Kidney tubule cell (primary cell): ENCODE measurements around the gene OR5D18.
"Not testable (repeated sequence)": the region's sequence is repeated elsewhere in the genome, so short reads cannot be mapped to it uniquely, and the experiment has no call there.

Source experiments
- DNase-seq: peaks from one replicate; pipeline ENCODE4 v3.0.0-alpha.2; 2018; ENCODE audit warnings: low spot score

The OR5D18 gene

DNA sequence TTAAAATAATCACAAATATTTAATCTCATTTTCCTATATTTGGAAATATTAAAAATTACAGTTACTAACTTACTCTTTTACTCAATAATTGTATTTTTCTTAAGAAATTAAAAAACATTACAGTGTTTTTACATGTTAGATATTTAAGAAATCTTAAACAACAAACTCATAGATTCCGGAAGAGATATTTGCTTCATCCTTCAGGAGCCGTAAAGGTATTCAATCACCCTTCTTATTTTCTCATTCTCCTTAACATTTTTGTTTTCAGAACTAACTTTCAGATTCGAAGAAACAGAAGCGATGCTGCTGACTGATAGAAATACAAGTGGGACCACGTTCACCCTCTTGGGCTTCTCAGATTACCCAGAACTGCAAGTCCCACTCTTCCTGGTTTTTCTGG, at the start of gene OR5D18:
TSS of gene OR5D18 (plus strand) at position 301 of the 400 bp plus-strand sequence. CDS start at position 301, 0 bp downstream.
- no peak for DNase-seq

- DNase-seq: no peak
Measured at GRCh38 chr11:55773138-55773537, 46.3 kb upstream of the OR5D18 start, which contains the start of gene OR5D13. TSS of gene OR5D13 (plus strand) at chr11:55773438. CDS start at chr11:55773438, 0 bp downstream.

DNA sequence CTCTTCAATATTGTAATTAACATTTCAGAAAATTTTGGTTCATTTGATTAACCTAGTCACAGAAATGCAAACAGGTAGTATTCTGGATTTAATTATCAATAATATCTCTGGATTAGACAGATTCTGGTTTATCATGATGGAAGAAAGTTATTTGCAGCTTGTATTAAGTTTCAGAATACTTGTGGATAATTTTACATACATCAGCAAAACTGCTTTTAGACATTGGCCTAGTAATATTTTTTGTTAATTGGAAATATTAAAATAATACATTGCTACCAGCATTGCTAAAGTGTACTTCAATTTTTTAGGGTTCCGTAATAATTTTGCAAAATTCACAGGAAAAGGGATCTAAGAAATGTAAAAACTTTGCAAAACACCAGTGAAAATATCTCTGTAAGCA, 27.8 kb upstream of the OR5D18 start:
- no peak for DNase-seq

- no peak for DNase-seq
Measured at GRCh38 chr11:55793321-55793720, 26.1 kb upstream of the OR5D18 start.

GRCh38 chr11:55795256-55795655, 24.2 kb upstream of the OR5D18 start, which contains the start of gene OR5D14:
TSS of gene OR5D14 (plus strand) at chr11:55795556. CDS start at chr11:55795556, 0 bp downstream.
- no peak for DNase-seq

DNA sequence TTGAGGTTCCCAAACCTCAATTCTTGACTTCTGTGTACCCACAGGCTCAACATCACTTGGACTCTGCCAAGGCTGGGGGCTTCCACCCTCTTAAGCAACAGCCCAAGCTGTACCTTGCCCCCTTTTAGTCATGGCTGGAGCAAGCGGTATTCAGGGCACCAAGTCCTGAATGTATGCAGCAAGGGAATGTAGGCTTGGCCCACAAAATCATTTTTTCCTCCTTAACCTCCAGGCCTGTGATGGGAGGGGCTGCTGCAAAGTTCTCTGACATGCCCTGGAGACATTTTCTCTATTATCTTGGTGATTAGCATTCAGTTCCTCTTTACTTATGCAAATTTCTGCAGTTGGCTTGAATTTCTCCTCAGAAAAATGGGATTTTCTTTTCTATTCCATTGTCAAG, 13.2 kb upstream of the OR5D18 start:
- DNase-seq: no peak

DNA sequence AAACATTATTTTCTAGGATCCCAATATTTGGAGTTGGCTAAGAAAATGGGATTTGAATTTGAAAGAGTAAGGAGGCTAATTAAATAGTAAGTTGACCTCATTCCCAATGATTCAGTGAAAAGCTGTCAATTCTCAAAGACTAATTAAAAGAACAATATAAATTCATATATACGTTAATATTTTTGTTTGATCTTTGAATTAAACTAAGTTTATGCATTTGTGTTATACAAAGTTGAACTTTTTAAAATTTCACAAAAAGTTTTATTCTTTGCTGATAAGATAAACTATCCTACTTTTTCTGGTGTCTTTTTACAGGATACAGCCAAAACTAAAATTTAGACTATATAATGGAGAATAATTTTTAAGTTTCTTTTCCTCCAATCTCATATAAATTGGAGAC, 8.4 kb upstream of the OR5D18 start, which contains the start of gene OR5L1:
TSS of gene OR5L1 (plus strand) at position 301 of the 400 bp plus-strand sequence. CDS start 100 bp downstream, outside the sequence.
- no peak for DNase-seq

- no peak for DNase-seq
Measured at GRCh38 chr11:55826919-55827318, 7.5 kb downstream of the OR5D18 start, which contains the start of gene OR5L2. TSS of gene OR5L2 (plus strand) at chr11:55827219. CDS start at chr11:55827219, 0 bp downstream.

- DNase-seq: no peak
Measured at GRCh38 chr11:55838452-55838851, 19.0 kb downstream of the OR5D18 start, which contains the start of gene OR5D16. TSS of gene OR5D16 (plus strand) at chr11:55838752. CDS start at chr11:55838752, 0 bp downstream.

DNA sequence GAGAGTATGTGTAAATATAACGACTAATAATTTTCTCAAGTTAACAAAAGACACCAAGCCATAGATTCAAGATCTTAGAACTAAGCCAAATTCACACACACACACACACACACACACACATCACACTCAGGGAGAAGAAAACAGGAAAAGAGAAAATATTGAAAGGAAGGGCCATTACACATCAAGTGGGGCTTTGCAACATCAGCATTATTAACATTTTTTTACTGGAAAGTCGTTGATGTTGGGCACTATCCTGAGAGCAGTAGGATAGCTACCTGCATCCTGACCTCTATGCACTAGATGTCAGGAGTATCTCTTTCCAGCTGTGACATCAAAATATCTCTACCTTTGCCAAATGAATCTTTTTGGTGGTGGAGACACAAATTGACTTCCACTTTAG, 28.0 kb downstream of the OR5D18 start:
- no peak for DNase-seq

DNA sequence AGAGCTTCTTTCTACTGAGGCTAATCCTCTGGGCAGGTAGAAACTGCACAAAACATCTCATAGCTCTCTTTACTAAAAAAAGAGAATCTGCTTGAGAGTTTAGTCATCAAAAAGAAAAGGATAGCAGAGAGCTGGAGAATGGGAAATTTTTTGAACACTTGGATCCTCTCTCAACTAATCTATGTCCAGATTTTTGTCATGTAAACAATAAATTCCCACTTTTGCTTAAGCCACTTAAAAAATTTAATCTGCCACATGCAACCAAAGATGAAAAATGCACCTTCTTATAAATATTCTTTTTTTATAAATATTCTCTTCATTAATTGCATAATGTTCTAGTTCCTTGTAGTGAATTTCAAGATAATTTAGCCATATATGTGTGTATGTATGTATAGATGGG, 29.6 kb downstream of the OR5D18 start:
- DNase-seq: no peak

DNA sequence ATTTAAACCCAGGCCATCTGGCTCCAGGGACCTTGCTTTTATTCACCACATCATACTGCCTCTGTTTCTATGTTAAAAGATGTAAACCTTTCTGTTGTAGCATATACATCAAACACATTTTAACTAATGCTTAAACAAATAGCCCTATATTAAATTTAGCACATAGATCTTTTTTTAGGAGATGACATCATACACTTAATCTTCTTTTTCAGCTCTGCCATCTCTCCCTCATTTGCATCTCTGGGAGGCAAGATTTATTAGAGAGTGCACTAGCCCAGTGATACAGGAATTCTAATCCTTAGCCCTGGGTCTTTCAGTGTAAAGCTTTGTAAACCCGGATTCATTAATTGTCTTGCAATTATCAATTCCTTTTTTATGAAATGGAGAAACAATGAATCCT, 32.7 kb downstream of the OR5D18 start:
- no peak for DNase-seq

- DNase-seq: no peak
Measured at GRCh38 chr11:55854704-55855103, 35.3 kb downstream of the OR5D18 start.

- not testable (repeated sequence) for DNase-seq
Measured at GRCh38 chr11:55867354-55867753, 47.9 kb downstream of the OR5D18 start.
